ENCODE results near the gene HPX. TPM values are rescaled to one million over a fixed set of nuclear protein-coding genes. Genes with fewer than 3 reads are reported as not detected.

Gene HPX
- total and polyA plus RNA-seq, 2 of the 4 experiments (the other 2 are of a cell fraction) = 0.36 to 1.4 TPM

DNA sequence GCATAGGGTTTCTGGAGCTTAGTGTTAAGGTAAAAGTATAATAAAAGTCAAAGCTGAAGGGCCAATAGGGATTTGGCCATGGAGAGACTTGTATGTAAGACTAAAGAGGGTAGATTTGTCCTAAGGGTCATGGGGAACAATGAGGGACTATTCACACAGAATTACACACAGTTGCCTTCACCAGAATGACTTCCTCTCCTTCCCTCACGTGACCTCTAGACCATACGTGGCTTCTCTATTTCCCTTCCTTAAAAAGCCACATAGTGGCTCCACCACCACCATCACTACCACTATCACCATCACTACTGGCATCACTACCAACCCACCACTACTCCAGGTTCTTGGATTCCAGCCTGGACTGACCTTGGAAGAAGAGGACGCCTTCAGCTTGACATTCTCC lies 2.8 kb downstream of the HPX start:
- Histone ChIP-seq H2AK9ac (replicated peaks; ENCODE audit: low read depth, low read length, poor library complexity) (no peak overlapping the region), H4K5ac (ENCODE audit: low read depth, low read length) (no peak overlapping the region), H3K27ac (ENCODE audit: insufficient read depth, low read length) (no peak overlapping the region), H3K9me1 (ENCODE audit: insufficient read depth, low read length) (no peaks in the 10 kb centered on the region), H2AK5ac (ENCODE audit: low read depth, low read length) (no peak overlapping the region), H3K56ac (ENCODE audit: extremely low read depth, insufficient read depth, low read length) (no peak overlapping the region), H3K9ac (ENCODE audit: low read depth, low read length) (no peak overlapping the region), H3K4me1 (ENCODE audit: control insufficient read depth, insufficient read depth, low read length) (no peaks in the 10 kb centered on the region), H3K4me2 (ENCODE audit: low read depth, low read length) (no peak overlapping the region), H3K14ac (replicated peaks; ENCODE audit: low read depth, low read length) (no peak overlapping the region), H2BK20ac (ENCODE audit: low read depth, low read length) (no peak overlapping the region), H3K9me3 (ENCODE audit: control insufficient read depth, insufficient read depth, low read length) (no peaks in the 10 kb centered on the region), H3K4me3 (ENCODE audit: insufficient read depth, low read depth, low read length) (no peak overlapping the region), H3K23ac (ENCODE audit: low read depth, low read length) (no peak overlapping the region), H3K79me1 (ENCODE audit: low read depth in 1 of 2, low read length in 2 of 2) (no peaks in the 10 kb centered on the region), H3K4ac (ENCODE audit: low read depth, low read length) (no peak overlapping the region), H3K36me3 (ENCODE audit: control insufficient read depth, insufficient read depth, low read length) (no peaks in the 10 kb centered on the region), H2BK5ac (ENCODE audit: low read depth, low read length, poor library complexity, severe bottlenecking) (no peak overlapping the region), H2AFZ (replicated peaks; ENCODE audit: low read length, poor library complexity) (no peak overlapping the region), H2BK15ac (ENCODE audit: low read depth, low read length) (no peak overlapping the region), H3K18ac (ENCODE audit: low read depth, low read length) (no peak overlapping the region), H4K8ac (ENCODE audit: low read depth in 2 of 2, low read length in 2 of 2) (no peak overlapping the region), H4K20me1 (ENCODE audit: insufficient read depth, low read length) (no peaks in the 10 kb centered on the region), H4K91ac (ENCODE audit: insufficient read depth, low read depth, low read length) (no peak overlapping the region), H3K27me3 (ENCODE audit: control insufficient read depth, insufficient read depth, low read length) (no peaks in the 10 kb centered on the region), H2BK120ac (ENCODE audit: low read depth, low read length) (no peak overlapping the region)
- ATAC-seq (ENCODE audit: low read depth) (no peak), DNase-seq (no peak)
- ChIA-PET CTCF (interaction anchor here (2.1 to 2.6 kb wide), 2 partner anchors 11 to 59 kb away, joined by 7 to 19 read pairs; no protein-coding TSS in a partner anchor), POLR2A (ENCODE audit: unreplicated experiment) (no interaction called here)
- intact Hi-C loops (cut with micrococcal nuclease) = no loop called here
- no TSS peak for BruUV-seq (replicated peaks)
- TF ChIP-seq, protein P1, sequence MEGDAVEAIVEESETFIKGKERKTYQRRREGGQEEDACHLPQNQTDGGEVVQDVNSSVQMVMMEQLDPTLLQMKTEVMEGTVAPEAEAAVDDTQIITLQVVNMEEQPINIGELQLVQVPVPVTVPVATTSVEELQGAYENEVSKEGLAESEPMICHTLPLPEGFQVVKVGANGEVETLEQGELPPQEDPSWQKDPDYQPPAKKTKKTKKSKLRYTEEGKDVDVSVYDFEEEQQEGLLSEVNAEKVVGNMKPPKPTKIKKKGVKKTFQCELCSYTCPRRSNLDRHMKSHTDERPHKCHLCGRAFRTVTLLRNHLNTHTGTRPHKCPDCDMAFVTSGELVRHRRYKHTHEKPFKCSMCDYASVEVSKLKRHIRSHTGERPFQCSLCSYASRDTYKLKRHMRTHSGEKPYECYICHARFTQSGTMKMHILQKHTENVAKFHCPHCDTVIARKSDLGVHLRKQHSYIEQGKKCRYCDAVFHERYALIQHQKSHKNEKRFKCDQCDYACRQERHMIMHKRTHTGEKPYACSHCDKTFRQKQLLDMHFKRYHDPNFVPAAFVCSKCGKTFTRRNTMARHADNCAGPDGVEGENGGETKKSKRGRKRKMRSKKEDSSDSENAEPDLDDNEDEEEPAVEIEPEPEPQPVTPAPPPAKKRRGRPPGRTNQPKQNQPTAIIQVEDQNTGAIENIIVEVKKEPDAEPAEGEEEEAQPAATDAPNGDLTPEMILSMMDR (conservative IDR thresholded peaks at IDR 0.05; ENCODE audit: low read depth, low read length) = no peak
- TF ChIP-seq RAD21 (IDR thresholded peaks at IDR 0.05; ENCODE audit: low read length) = no peak
- TF ChIP-seq FOS (IDR thresholded peaks at IDR 0.05; ENCODE audit: low read depth, low read length) = no peak
- no peak for TF ChIP-seq MAZ (IDR thresholded peaks at IDR 0.05; ENCODE audit: borderline replicate concordance, low read depth, low read length)
- TF ChIP-seq BHLHE40 (IDR thresholded peaks at IDR 0.05; ENCODE audit: low read depth, low read length) = no peak
- no peak for TF ChIP-seq MAFK (IDR thresholded peaks at IDR 0.05; ENCODE audit: low read depth, low read length)
- TF ChIP-seq CEBPB (IDR thresholded peaks at IDR 0.05; ENCODE audit: low read depth, low read length) = no peak
- no peak for TF ChIP-seq NFE2L2 (IDR thresholded peaks at IDR 0.05; ENCODE audit: low read depth, low read length)
- TF ChIP-seq SMC3 (IDR thresholded peaks at IDR 0.05; ENCODE audit: low read depth, low read length) = no peak
- TF ChIP-seq, protein P2, sequence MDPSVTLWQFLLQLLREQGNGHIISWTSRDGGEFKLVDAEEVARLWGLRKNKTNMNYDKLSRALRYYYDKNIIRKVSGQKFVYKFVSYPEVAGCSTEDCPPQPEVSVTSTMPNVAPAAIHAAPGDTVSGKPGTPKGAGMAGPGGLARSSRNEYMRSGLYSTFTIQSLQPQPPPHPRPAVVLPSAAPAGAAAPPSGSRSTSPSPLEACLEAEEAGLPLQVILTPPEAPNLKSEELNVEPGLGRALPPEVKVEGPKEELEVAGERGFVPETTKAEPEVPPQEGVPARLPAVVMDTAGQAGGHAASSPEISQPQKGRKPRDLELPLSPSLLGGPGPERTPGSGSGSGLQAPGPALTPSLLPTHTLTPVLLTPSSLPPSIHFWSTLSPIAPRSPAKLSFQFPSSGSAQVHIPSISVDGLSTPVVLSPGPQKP (IDR thresholded peaks at IDR 0.05; ENCODE audit: borderline replicate concordance, low read depth, low read length) = no peak
- no peak for TF ChIP-seq RFX5 (IDR thresholded peaks at IDR 0.05; ENCODE audit: low read depth, low read length)
- no peak for TF ChIP-seq POLR2A (IDR thresholded peaks at IDR 0.05; ENCODE audit: low read depth, low read length)
- TF ChIP-seq, protein P3, sequence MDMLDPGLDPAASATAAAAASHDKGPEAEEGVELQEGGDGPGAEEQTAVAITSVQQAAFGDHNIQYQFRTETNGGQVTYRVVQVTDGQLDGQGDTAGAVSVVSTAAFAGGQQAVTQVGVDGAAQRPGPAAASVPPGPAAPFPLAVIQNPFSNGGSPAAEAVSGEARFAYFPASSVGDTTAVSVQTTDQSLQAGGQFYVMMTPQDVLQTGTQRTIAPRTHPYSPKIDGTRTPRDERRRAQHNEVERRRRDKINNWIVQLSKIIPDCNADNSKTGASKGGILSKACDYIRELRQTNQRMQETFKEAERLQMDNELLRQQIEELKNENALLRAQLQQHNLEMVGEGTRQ (IDR thresholded peaks at IDR 0.05; ENCODE audit: low read depth, low read length) = no peak
- TF ChIP-seq RCOR1 (IDR thresholded peaks at IDR 0.05; ENCODE audit: insufficient replicate concordance, low read length) = no peak
- dilution Hi-C loops (cut with HindIII; ENCODE audit: low sequenced_read_pairs, unreplicated experiment) = no loop called here
- no CpG with 5 or more reads among the region's 3 CpGs for WGBS, 2 experiments (ENCODE audit: extremely low coverage in 2 of 2, insufficient read length in 1 of 2)
- in situ Hi-C loops (cut with MboI; ENCODE audit: low sequenced_read_pairs) = no loop called here
